Sigmoid colon (tissue), 4 donors: ENCODE results near the gene GDE1.

Experiments
- POLR2A ChIP-seq, 2 donors: fragments of 450-650 bp; IDR thresholded peaks; one replicate each; pipeline ENCODE4 v1.6.1; 2016; ENCODE audit warnings: antibody characterized with exemption in 2 of 2, mild to moderate bottlenecking in 2 of 2, moderate library complexity in 2 of 2
- POLR2AphosphoS5 ChIP-seq, 4 donors: sonication (generic); formaldehyde crosslinking; IDR thresholded peaks; one replicate each; pipeline ENCODE4 v1.6.1; 2017; ENCODE audit warnings: antibody characterized with exemption in 4 of 4
- TF ChIP-seq, protein P1 (sequence below), 4 experiments: fragments of 450-650 bp in 3 of 4; fragments of 200-600 bp in 1 of 4; IDR thresholded peaks; one replicate each; pipeline ENCODE4 v1.5.1; 2016 to 2019; ENCODE audit warnings: antibody characterized with exemption in 4 of 4, mild to moderate bottlenecking in 3 of 4, moderate library complexity in 2 of 4

DNA sequence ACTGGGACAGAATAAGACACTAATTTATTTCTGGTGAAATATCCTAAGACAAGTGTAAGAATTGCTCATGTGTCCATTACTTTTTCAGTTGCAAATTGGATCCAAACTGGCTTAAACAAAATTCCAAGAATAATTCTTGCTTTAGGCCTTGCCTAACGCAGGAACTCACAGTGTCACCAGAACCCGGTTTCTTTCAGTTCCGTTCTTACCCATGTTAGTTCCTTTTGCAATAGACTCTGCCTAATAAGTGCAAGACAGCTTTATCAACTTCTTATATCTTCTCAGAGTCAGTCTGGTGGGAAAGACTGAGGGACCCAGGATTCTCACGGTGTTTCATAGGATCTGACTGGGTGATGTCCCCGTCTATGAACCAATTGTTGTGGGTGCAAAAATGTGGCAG, 24.7 kb downstream of the GDE1 start:
- TF ChIP-seq POLR2A (IDR thresholded peaks at IDR 0.05) = no peak
- TF ChIP-seq, protein P1, sequence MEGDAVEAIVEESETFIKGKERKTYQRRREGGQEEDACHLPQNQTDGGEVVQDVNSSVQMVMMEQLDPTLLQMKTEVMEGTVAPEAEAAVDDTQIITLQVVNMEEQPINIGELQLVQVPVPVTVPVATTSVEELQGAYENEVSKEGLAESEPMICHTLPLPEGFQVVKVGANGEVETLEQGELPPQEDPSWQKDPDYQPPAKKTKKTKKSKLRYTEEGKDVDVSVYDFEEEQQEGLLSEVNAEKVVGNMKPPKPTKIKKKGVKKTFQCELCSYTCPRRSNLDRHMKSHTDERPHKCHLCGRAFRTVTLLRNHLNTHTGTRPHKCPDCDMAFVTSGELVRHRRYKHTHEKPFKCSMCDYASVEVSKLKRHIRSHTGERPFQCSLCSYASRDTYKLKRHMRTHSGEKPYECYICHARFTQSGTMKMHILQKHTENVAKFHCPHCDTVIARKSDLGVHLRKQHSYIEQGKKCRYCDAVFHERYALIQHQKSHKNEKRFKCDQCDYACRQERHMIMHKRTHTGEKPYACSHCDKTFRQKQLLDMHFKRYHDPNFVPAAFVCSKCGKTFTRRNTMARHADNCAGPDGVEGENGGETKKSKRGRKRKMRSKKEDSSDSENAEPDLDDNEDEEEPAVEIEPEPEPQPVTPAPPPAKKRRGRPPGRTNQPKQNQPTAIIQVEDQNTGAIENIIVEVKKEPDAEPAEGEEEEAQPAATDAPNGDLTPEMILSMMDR (IDR thresholded peaks at IDR 0.05) = no peak
- TF ChIP-seq POLR2AphosphoS5 (IDR thresholded peaks at IDR 0.05) = no peak
